HepG2 (cell line): Measurements from ENCODE around the gene B3GNT7. TPM values are rescaled to one million over a fixed set of nuclear protein-coding genes. Genes with fewer than 3 reads are reported as not detected.
A peak's percentile ranks its signal among the peaks of the same experiment; 100 is the strongest.

Experiments
- CCAR2 ChIP-seq: fragments of 200-400 bp; formaldehyde crosslinking; optimal IDR thresholded peaks from 2 replicates; pipeline ENCODE3; 2018; ENCODE audit warnings: low read depth, mild to moderate bottlenecking, low read length, moderate library complexity
- ELF3 ChIP-seq: IDR thresholded peaks from 2 replicates; pipeline ENCODE4 v1.6.1; 2016; ENCODE audit warnings: missing genetic modification reagents, missing compliant biosample characterization
- ETV5 ChIP-seq: IDR thresholded peaks from 2 replicates; pipeline ENCODE4 v1.6.1; 2018; ENCODE audit warnings: missing biosample characterization, missing genetic modification reagents, inconsistent platforms, borderline replicate concordance
- EZH2 ChIP-seq: conservative IDR thresholded peaks from 2 replicates; pipeline ENCODE4 v1.6.1; 2012; ENCODE audit warnings: mild to moderate bottlenecking, low read depth, low read length, moderate library complexity
- KDM4B ChIP-seq: sonication (generic); formaldehyde crosslinking; IDR thresholded peaks from 2 replicates; pipeline ENCODE4 v1.4.0; 2020; ENCODE audit warnings: missing genetic modification reagents
- KDM6A ChIP-seq: IDR thresholded peaks from 2 replicates; pipeline ENCODE4 v1.6.1; 2016; ENCODE audit warnings: low read depth
- MEF2D ChIP-seq: sonication (generic); formaldehyde crosslinking; IDR thresholded peaks from 2 replicates; pipeline ENCODE4 v1.5.1; 2020; ENCODE audit warnings: mild to moderate bottlenecking, missing genetic modification reagents
- MIER3 ChIP-seq: IDR thresholded peaks from 2 replicates; pipeline ENCODE4 v1.6.1; 2016; ENCODE audit warnings: missing compliant biosample characterization, borderline replicate concordance
- NFKB2 ChIP-seq: sonication (generic); formaldehyde crosslinking; IDR thresholded peaks from 2 replicates; pipeline ENCODE4 v1.4.0; 2020; ENCODE audit warnings: missing genetic modification reagents, borderline replicate concordance
- POLR2AphosphoS5 ChIP-seq: IDR thresholded peaks from 2 replicates; pipeline ENCODE4 v1.6.1; 2012; ENCODE audit warnings: low read depth, low read length
- SRY ChIP-seq: sonication (generic); formaldehyde crosslinking; IDR thresholded peaks from 2 replicates; pipeline ENCODE4 v1.8.0; 2022; ENCODE audit warnings: mild to moderate bottlenecking, missing genetic modification reagents
- U2AF2 ChIP-seq: fragments of 200-400 bp; formaldehyde crosslinking; IDR thresholded peaks from 2 replicates; pipeline ENCODE4 v1.6.1; 2017; ENCODE audit warnings: low read depth, mild to moderate bottlenecking, low read length
- ZNF138 ChIP-seq: sonication (generic); formaldehyde crosslinking; IDR thresholded peaks from 2 replicates; pipeline ENCODE4 v1.5.0; 2020; ENCODE audit warnings: mild to moderate bottlenecking, low read depth, missing genetic modification reagents
- ZNF367 ChIP-seq: sonication (generic); formaldehyde crosslinking; IDR thresholded peaks from 2 replicates; pipeline ENCODE4 v1.4.0; 2020; ENCODE audit warnings: missing genetic modification reagents, borderline replicate concordance
- ZNF556 ChIP-seq: sonication (generic); formaldehyde crosslinking; IDR thresholded peaks from 2 replicates; pipeline ENCODE4 v1.4.0; 2020; ENCODE audit warnings: mild to moderate bottlenecking, missing genetic modification reagents, borderline replicate concordance
- ZNF678 ChIP-seq: sonication (generic); formaldehyde crosslinking; IDR thresholded peaks from 2 replicates; pipeline ENCODE4 v1.4.0; 2020; ENCODE audit warnings: mild to moderate bottlenecking, missing genetic modification reagents
- ZNF768 ChIP-seq: sonication (generic); formaldehyde crosslinking; IDR thresholded peaks from 2 replicates; pipeline ENCODE4 v1.4.0; 2020; ENCODE audit warnings: missing genetic modification reagents
- polyA plus RNA-seq, 8 experiments: library from polyadenylated mRNA; depleted of rRNA in 3 of 8; stranded (reverse) in 7 of 8; unstranded in 1 of 8; fragments of >200 nt; fragmentation: Illumina TruSeq in 4 of 8; extraction: Trizol in 4 of 8; gene quantifications; 2 replicates each; pipeline versions ENCODE4 v1.2.1 to v1.2.3, GENCODE V29; 2011 to 2016; ENCODE audit warnings: low read depth in 4 of 8, missing spikeins in 1 of 8, mixed read lengths in 1 of 8; ENCODE audit not compliant: insufficient read depth in 1 of 8
- total RNA-seq, 5 experiments: library from RNA; depleted of rRNA; stranded (reverse); fragments of >200 nt; fragmentation: Illumina TruSeq; extraction: Trizol; gene quantifications; 2 replicates each; pipeline ENCODE4 v1.2.3, GENCODE V29; 2016; ENCODE audit warnings: low read depth in 1 of 5
- TF ChIP-seq, protein P1 (sequence below): sonication (generic); formaldehyde crosslinking; IDR thresholded peaks from 2 replicates; pipeline ENCODE4 v1.8.0; 2022; ENCODE audit warnings: mild to moderate bottlenecking, missing genetic modification reagents, moderate library complexity
- TF ChIP-seq, protein P2 (sequence below): IDR thresholded peaks from 2 replicates; pipeline ENCODE4 v1.6.1; 2016; ENCODE audit warnings: control low read depth
- TF ChIP-seq, protein P3 (sequence below): fragments of 450-650 bp; IDR thresholded peaks from 2 replicates; pipeline ENCODE4 v1.6.1; 2017
- TF ChIP-seq, protein P4 (sequence below): IDR thresholded peaks from 2 replicates; pipeline ENCODE4 v1.6.1; 2018; ENCODE audit warnings: missing genetic modification reagents, mild to moderate bottlenecking, missing compliant biosample characterization
- TF ChIP-seq, protein P5 (sequence below): sonication (generic); formaldehyde crosslinking; IDR thresholded peaks from 2 replicates; pipeline ENCODE4 v1.5.0; 2020; ENCODE audit warnings: missing genetic modification reagents
- TF ChIP-seq, protein P6 (sequence below): sonication (generic); formaldehyde crosslinking; IDR thresholded peaks from 2 replicates; pipeline ENCODE4 v1.5.0; 2020; ENCODE audit warnings: mild to moderate bottlenecking, low read depth, missing genetic modification reagents, borderline replicate concordance

Gene B3GNT7
- total and polyA plus RNA-seq, 2 of the 13 experiments (the other 11 are each of a cell fraction or from before 2014, with no cell fraction given) = 0.04 to 0.24 TPM

DNA sequence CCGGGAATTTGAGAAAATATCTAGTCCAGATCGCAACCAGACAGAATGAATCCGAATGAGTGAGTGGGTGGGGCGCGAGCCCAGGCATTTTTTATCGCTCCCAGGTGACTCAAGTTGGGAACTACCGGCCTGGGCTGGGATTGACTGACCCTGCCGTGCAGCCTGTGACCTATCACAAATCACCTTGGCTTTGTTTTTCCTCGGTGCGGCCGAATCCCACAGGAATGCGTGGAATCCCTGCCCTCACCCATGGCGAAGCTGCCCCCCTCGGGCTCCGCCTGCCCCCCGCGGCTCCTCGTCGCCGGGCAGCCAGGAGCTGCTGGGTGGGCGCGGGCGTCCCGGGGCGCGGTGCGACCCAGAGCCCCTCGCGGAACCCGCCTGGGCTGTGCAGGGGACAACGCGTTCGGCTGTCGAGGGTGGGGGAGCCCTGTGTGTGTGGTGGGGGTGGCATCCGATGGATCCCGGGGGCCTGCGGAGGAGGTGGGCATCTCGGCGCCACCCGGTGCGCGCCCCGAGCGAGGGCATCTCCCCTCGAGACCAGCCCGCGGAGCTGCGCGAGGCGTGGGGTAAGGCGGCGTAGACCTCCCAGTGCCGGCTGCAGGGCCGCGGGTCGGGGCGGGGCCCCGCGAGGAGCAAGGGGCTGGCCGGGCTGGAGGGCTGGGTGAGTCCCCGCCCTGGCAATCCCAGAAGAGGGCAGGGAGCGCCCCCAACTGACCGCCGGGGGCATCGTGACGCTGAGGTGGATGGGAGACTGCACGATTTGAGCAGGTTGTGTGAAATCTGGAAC is 16.5 kb downstream of the B3GNT7 start (continued):
- TF ChIP-seq, protein P1, sequence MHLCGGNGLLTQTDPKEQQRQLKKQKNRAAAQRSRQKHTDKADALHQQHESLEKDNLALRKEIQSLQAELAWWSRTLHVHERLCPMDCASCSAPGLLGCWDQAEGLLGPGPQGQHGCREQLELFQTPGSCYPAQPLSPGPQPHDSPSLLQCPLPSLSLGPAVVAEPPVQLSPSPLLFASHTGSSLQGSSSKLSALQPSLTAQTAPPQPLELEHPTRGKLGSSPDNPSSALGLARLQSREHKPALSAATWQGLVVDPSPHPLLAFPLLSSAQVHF (CRISPR knock-in tag) = no peak
- TF ChIP-seq ZNF367 (CRISPR knock-in tag) = no peak
- peak; percentile 38; the same call in 1 of the 2 replicates for TF ChIP-seq ETV5
- peak; percentile 3; the same call in 1 of the 2 replicates for TF ChIP-seq ELF3
- TF ChIP-seq MEF2D (CRISPR knock-in tag) = no peak
- no peak for TF ChIP-seq KDM6A (CRISPR knock-in tag)
- TF ChIP-seq, protein P2, sequence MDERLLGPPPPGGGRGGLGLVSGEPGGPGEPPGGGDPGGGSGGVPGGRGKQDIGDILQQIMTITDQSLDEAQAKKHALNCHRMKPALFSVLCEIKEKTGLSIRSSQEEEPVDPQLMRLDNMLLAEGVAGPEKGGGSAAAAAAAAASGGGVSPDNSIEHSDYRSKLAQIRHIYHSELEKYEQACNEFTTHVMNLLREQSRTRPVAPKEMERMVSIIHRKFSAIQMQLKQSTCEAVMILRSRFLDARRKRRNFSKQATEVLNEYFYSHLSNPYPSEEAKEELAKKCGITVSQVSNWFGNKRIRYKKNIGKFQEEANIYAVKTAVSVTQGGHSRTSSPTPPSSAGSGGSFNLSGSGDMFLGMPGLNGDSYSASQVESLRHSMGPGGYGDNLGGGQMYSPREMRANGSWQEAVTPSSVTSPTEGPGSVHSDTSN (CRISPR knock-in tag) = no peak
- no peak for TF ChIP-seq EZH2
- no peak for TF ChIP-seq KDM4B (CRISPR knock-in tag)
- TF ChIP-seq POLR2AphosphoS5 = no peak
- no peak for TF ChIP-seq ZNF678 (CRISPR knock-in tag)
- no peak for TF ChIP-seq U2AF2
- TF ChIP-seq ZNF768 (CRISPR knock-in tag) = peak; percentile 62
- TF ChIP-seq, protein P3, sequence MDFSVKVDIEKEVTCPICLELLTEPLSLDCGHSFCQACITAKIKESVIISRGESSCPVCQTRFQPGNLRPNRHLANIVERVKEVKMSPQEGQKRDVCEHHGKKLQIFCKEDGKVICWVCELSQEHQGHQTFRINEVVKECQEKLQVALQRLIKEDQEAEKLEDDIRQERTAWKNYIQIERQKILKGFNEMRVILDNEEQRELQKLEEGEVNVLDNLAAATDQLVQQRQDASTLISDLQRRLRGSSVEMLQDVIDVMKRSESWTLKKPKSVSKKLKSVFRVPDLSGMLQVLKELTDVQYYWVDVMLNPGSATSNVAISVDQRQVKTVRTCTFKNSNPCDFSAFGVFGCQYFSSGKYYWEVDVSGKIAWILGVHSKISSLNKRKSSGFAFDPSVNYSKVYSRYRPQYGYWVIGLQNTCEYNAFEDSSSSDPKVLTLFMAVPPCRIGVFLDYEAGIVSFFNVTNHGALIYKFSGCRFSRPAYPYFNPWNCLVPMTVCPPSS = no peak
- TF ChIP-seq ZNF138 (CRISPR knock-in tag) = no peak
- TF ChIP-seq CCAR2 = no peak
- no peak for TF ChIP-seq ZNF556 (CRISPR knock-in tag)
- TF ChIP-seq, protein P4, sequence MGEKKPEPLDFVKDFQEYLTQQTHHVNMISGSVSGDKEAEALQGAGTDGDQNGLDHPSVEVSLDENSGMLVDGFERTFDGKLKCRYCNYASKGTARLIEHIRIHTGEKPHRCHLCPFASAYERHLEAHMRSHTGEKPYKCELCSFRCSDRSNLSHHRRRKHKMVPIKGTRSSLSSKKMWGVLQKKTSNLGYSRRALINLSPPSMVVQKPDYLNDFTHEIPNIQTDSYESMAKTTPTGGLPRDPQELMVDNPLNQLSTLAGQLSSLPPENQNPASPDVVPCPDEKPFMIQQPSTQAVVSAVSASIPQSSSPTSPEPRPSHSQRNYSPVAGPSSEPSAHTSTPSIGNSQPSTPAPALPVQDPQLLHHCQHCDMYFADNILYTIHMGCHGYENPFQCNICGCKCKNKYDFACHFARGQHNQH (CRISPR knock-in tag) = peak; percentile 50; the same call in 1 of the 2 replicates
- peak; percentile 73; the same call in 1 of the 2 replicates for TF ChIP-seq NFKB2 (CRISPR knock-in tag)
- TF ChIP-seq, protein P5, sequence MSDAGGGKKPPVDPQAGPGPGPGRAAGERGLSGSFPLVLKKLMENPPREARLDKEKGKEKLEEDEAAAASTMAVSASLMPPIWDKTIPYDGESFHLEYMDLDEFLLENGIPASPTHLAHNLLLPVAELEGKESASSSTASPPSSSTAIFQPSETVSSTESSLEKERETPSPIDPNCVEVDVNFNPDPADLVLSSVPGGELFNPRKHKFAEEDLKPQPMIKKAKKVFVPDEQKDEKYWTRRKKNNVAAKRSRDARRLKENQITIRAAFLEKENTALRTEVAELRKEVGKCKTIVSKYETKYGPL (CRISPR knock-in tag) = no peak
- TF ChIP-seq MIER3 (CRISPR knock-in tag) = no peak
- TF ChIP-seq, protein P6, sequence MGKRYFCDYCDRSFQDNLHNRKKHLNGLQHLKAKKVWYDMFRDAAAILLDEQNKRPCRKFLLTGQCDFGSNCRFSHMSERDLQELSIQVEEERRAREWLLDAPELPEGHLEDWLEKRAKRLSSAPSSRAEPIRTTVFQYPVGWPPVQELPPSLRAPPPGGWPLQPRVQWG (CRISPR knock-in tag) = no peak
- no peak; the same call in 1 of the 2 replicates for TF ChIP-seq SRY
